Stimulated activated naive CD4-positive, alpha-beta T cell treated with Interleukin-2 at 50 U/mL for 16 hours (primary cell): ENCODE results near the gene ASTN2.

Source experiments
- DNase-seq: peaks from one replicate; lab custom pipeline; 2025; lab: John Stamatoyannopoulos, UW

ASTN2 gene

GRCh38 chr9:117116084-117116483 is 298.8 kb downstream of the ASTN2 start:
- no peak for DNase-seq

GRCh38 chr9:117114768-117115167 is 300.1 kb downstream of the ASTN2 start:
- no peak for DNase-seq

- DNase-seq, result no peak
Measured at GRCh38 chr9:117104716-117105495, 310.0 kb downstream of the ASTN2 start.

GRCh38 chr9:117104206-117104605 is 310.7 kb downstream of the ASTN2 start:
- no peak for DNase-seq

GRCh38 chr9:117103438-117104110 is 311.3 kb downstream of the ASTN2 start:
- DNase-seq, result no peak

GRCh38 chr9:117101008-117101407 is 313.8 kb downstream of the ASTN2 start:
- no peak for DNase-seq

GRCh38 chr9:117098331-117098730 is 316.5 kb downstream of the ASTN2 start:
- DNase-seq, result no peak

GRCh38 chr9:117097761-117098160 is 317.1 kb downstream of the ASTN2 start:
- no peak for DNase-seq

- DNase-seq, result no peak
Measured at GRCh38 chr9:117096138-117096537, 318.7 kb downstream of the ASTN2 start.

- DNase-seq, result no peak
Measured at GRCh38 chr9:117095081-117095480, 319.8 kb downstream of the ASTN2 start.

- no peak for DNase-seq
Measured at GRCh38 chr9:117093891-117094844, 320.7 kb downstream of the ASTN2 start.

GRCh38 chr9:117092582-117092981 is 322.3 kb downstream of the ASTN2 start:
- no peak for DNase-seq

- DNase-seq, result no peak
Measured at GRCh38 chr9:117091529-117091928, 323.3 kb downstream of the ASTN2 start.

GRCh38 chr9:117088786-117089185 is 326.1 kb downstream of the ASTN2 start:
- no peak for DNase-seq

GRCh38 chr9:117088140-117088539 is 326.7 kb downstream of the ASTN2 start:
- no peak for DNase-seq

- DNase-seq, result no peak
Measured at GRCh38 chr9:117084221-117084620, 330.6 kb downstream of the ASTN2 start.

GRCh38 chr9:117083559-117083958 is 331.3 kb downstream of the ASTN2 start:
- DNase-seq, result no peak

- DNase-seq, result no peak
Measured at GRCh38 chr9:117081641-117082317, 333.1 kb downstream of the ASTN2 start.

GRCh38 chr9:117080765-117081390 is 334.0 kb downstream of the ASTN2 start:
- DNase-seq, result no peak

- no peak for DNase-seq
Measured at GRCh38 chr9:117076571-117077290, 338.1 kb downstream of the ASTN2 start.

- no peak for DNase-seq
Measured at GRCh38 chr9:117075636-117076035, 339.2 kb downstream of the ASTN2 start.
